Pancreas (tissue), 10 donors: ENCODE results near the gene SYNC. TPM values are rescaled to one million over a fixed set of nuclear protein-coding genes. Genes with fewer than 3 reads are reported as not detected.

Source experiments
- ATAC-seq, 4 donors: fragments of 200-7000 bp; cut with Tn5 transposase; one replicate each; pipeline versions ENCODE4 v1.8.0 to v1.9.1; 2020; ENCODE audit warnings: mild to moderate bottlenecking in 4 of 4, moderate library complexity in 4 of 4
- DNase-seq, 6 donors: peaks; one replicate each; pipeline ENCODE4 v3.0.0-alpha.2; 2020
- FAIRE-seq: peaks from 2 replicates; lab custom pipeline; 2012; peaks lifted over from hg19 to GRCh38; lab: Jason Lieb, UNC
- H3K27ac ChIP-seq, 4 donors: fragments of 200-600 bp; sonication (generic); 1 replicate in 3 of 4; 2 replicates in 1 of 4; pipeline versions ENCODE4 v1.5.0 to v1.8.0; 2020
- H3K27me3 ChIP-seq, 4 donors: fragments of 200-600 bp; one replicate each; pipeline ENCODE4 v1.8.0; 2021
- H3K36me3 ChIP-seq, 3 donors: fragments of 200-600 bp; sonication (generic) in 1 of 3; one replicate each; pipeline versions ENCODE4 v1.5.0 to v1.8.0; 2020 to 2021
- H3K4me1 ChIP-seq, 3 donors: fragments of 200-600 bp; one replicate each; pipeline ENCODE4 v1.8.0; 2021
- H3K4me3 ChIP-seq, 4 donors: fragments of 200-600 bp; sonication (generic) in 2 of 4; one replicate each; pipeline versions ENCODE4 v1.5.0 to v1.8.0; 2020 to 2021
- H3K9me3 ChIP-seq, 4 donors: fragments of 200-600 bp; one replicate each; pipeline ENCODE4 v1.8.0; 2021
- CTCF ChIP-seq, 4 donors: fragments of 200-600 bp; sonication (generic) in 3 of 4; IDR thresholded peaks; one replicate each; pipeline versions ENCODE4 v1.5.0 to v1.8.0; 2021; ENCODE audit warnings: antibody characterized with exemption in 4 of 4
- WGBS, 2 donors: extraction: QIAGEN DNeasy Blood & Tissue Kit; methylation state at CpG; one replicate each; pipeline ENCODE4 v1.1.7; 2013; 5-methylcytosine and 5-hydroxymethylcytosine counted together
- intact Hi-C, 3 donors: fragments of 100-400 bp; cut with DNase I; formaldehyde crosslinking; loops; one replicate each; pipeline versions ENCODE4 v1.11.1 to v1.14.2; 2022
- polyA plus RNA-seq, 2 donors: library from polyadenylated mRNA; stranded (reverse); fragments of 200-250 nt; gene quantifications; one replicate each; pipeline ENCODE4 v1.2.3, GENCODE V29; 2013
- total RNA-seq, 6 donors: library from RNA; stranded (reverse); fragmentation: NEBNext Ultra II Directional in 4 of 6; extraction: Animal tissue kit (Norgen Biotek cat#: 25700) in 4 of 6; gene quantifications; one replicate each; pipeline versions ENCODE4 v1.2.1 to v1.2.4, GENCODE V29; 2021 to 2023
- donor health status: healthy with polysubstance abuse.
- donor health status: DM: no; HTN: no; CAD: no; lungs with moderate emphysema.
- donor health status: DM: no; HTN: no; CAD: no.
- donor health status: control.
- donor health status: control.
- donor health status: Bipolar disorder and iron deficiency.
- donor health status: DM: yes; HTN: yes; CAD: no.
- donor health status: DM: no; HTN: no; CAD: no.
- donor health status: DM: no; HTN: no; CAD: no.
- donor health status: DM: yes; HTN: yes; CAD: no.

The SYNC gene
- total and polyA plus RNA-seq, 8 donors: 0.28 to 1.3 (median 0.71) TPM

GRCh38 chr1:32733582-32734321, 31.2 kb upstream of the SYNC start:
- 71 to 76% methylated on average over 9 of the region's 9 CpGs for WGBS, 2 donors
- Histone ChIP-seq H3K27me3 (no peaks in the 10 kb centered on the region), H3K9me3 (no peaks in the 10 kb centered on the region), H3K27ac (no peak overlapping the region), H3K4me1 (peaks cover 10 to 13% (median 11%) of the 10 kb centered on the region in 3 donors), H3K36me3 (no peaks in the 10 kb centered on the region), H3K4me3 (no peak overlapping the region)
- FAIRE-seq (no peak), DNase-seq (no peak), ATAC-seq (no peak)
- intact Hi-C loops: no loop called here
- TF ChIP-seq CTCF (IDR thresholded peaks at IDR 0.05): no peak

- WGBS, 2 donors: 77% methylated on average over 14 of the region's 14 CpGs
- TF ChIP-seq CTCF (IDR thresholded peaks at IDR 0.05): no peak
- Histone ChIP-seq H3K4me1 (no peaks in the 10 kb centered on the region), H3K27me3 (no peaks in the 10 kb centered on the region), H3K36me3 (no peaks in the 10 kb centered on the region), H3K4me3 (no peak overlapping the region), H3K9me3 (no peaks in the 10 kb centered on the region), H3K27ac (no peak overlapping the region)
- no peak for FAIRE-seq
- ATAC-seq: no peak
- intact Hi-C loops: no loop called here
- no peak for DNase-seq
These were observed 26.9 kb upstream of the SYNC start for GRCh38 chr1:32729254-32730046.

- Histone ChIP-seq H3K4me3 (no peak overlapping the region), H3K4me1 (no peaks in the 10 kb centered on the region), H3K27ac (no peak overlapping the region), H3K9me3 (no peaks in the 10 kb centered on the region), H3K36me3 (no peaks in the 10 kb centered on the region), H3K27me3 (no peaks in the 10 kb centered on the region)
- 90 to 91% methylated on average over 7 of the region's 7 CpGs for WGBS, 2 donors
- no peak for DNase-seq
- intact Hi-C loops: no loop called here
- TF ChIP-seq CTCF (IDR thresholded peaks at IDR 0.05): no peak
- FAIRE-seq: no peak
- ATAC-seq: no peak
These were observed 26.0 kb upstream of the SYNC start for GRCh38 chr1:32728413-32729077.

GRCh38 chr1:32727876-32728275, 25.3 kb upstream of the SYNC start:
- WGBS, 2 donors: 95 to 100% methylated on average over 1 of the region's 1 CpG
- no peaks in the 10 kb centered on the region for H3K36me3 ChIP-seq
- FAIRE-seq (no peak), DNase-seq (no peak), ATAC-seq (no peak)
- intact Hi-C loops: no loop called here
- no peak overlapping the region for H3K4me3 ChIP-seq
- H3K9me3 ChIP-seq: no peaks in the 10 kb centered on the region
- TF ChIP-seq CTCF (IDR thresholded peaks at IDR 0.05): no peak
- no peak overlapping the region for H3K27ac ChIP-seq
- H3K27me3 ChIP-seq: no peaks in the 10 kb centered on the region
- no peaks in the 10 kb centered on the region for H3K4me1 ChIP-seq
